AG04450 (cell line): Measurements from ENCODE around the gene ITSN1. TPM values are rescaled to one million over a fixed set of nuclear protein-coding genes. Genes with fewer than 3 reads are reported as not detected.

ENCODE experiments used
- CTCF ChIA-PET: fragments of 300-600, 350-600 bp; formaldehyde crosslinking; extraction: SDS; loops from one replicate; lab custom pipeline; 2022; ENCODE audit warnings: antibody characterized with exemption, inconsistent platforms; lab: Charles Lee
- POLR2A ChIA-PET: fragments of 350-600 bp; formaldehyde crosslinking; extraction: SDS; loops from one replicate; lab custom pipeline; 2021; ENCODE audit warnings: antibody characterized with exemption, inconsistent platforms; lab: Yijun Ruan, JAX
- DNase-seq: peaks from one replicate; pipeline ENCODE4 v3.0.0-alpha.2; 2011; ENCODE audit warnings: low read depth, low spot score
- H3K27ac ChIP-seq: one replicate; pipeline ENCODE4 v1.5.1; 2012; ENCODE audit warnings: low read depth, low read length, control low read depth
- H3K27me3 ChIP-seq: one replicate; pipeline ENCODE4 v1.6.0; 2012; ENCODE audit warnings: low read length; ENCODE audit not compliant: control insufficient read depth, insufficient read depth
- H3K4me3 ChIP-seq: 2 replicates; pipeline ENCODE4 v1.5.1; 2011; ENCODE audit warnings: mild to moderate bottlenecking, low read depth, low read length, control low read depth
- H3K9me3 ChIP-seq: 2 replicates; pipeline ENCODE4 v1.5.1; 2012; ENCODE audit warnings: low read length; ENCODE audit not compliant: control insufficient read depth, insufficient read depth
- CTCF ChIP-seq: IDR thresholded peaks from 2 replicates; pipeline ENCODE4 v1.5.1; 2011; ENCODE audit warnings: low read depth, low read length, control low read depth, inconsistent platforms
- polyA plus RNA-seq: library from polyadenylated mRNA; depleted of rRNA; stranded (reverse); fragments of >200 nt; gene quantifications from 2 replicates; pipeline ENCODE4 v1.2.3, GENCODE V29; 2011

Gene ITSN1
- polyA plus RNA-seq, 1 experiment = 51.5 TPM

- no peak for DNase-seq
- no peak for TF ChIP-seq CTCF
- no peaks in the 10 kb centered on the region for H3K27me3 ChIP-seq
- ChIA-PET CTCF (interaction anchor here (1.4 kb wide), 1 partner anchor 224 kb away, joined by 3 read pairs; no protein-coding TSS in a partner anchor), POLR2A (no interaction called here)
- no peaks in the 10 kb centered on the region for H3K9me3 ChIP-seq
- no peak overlapping the region for H3K4me3 ChIP-seq
- H3K27ac ChIP-seq = no peak overlapping the region
Observed at GRCh38 chr21:33829844-33830243, 187.5 kb downstream of the ITSN1 start.

GRCh38 chr21:33831962-33832659 is 189.8 kb downstream of the ITSN1 start:
- H3K9me3 ChIP-seq = no peaks in the 10 kb centered on the region; the same call in 1 of the 2 replicates
- ChIA-PET CTCF (no interaction called here), POLR2A (no interaction called here)
- TF ChIP-seq CTCF = no peak
- no peak for DNase-seq
- no peaks in the 10 kb centered on the region for H3K27me3 ChIP-seq
- no peak overlapping the region for H3K27ac ChIP-seq
- H3K4me3 ChIP-seq = no peak overlapping the region

- no peak for TF ChIP-seq CTCF
- no peak overlapping the region for H3K4me3 ChIP-seq
- no peak overlapping the region for H3K27ac ChIP-seq
- ChIA-PET POLR2A (no interaction called here), CTCF (no interaction called here)
- no peaks in the 10 kb centered on the region; the same call in 1 of the 2 replicates for H3K9me3 ChIP-seq
- H3K27me3 ChIP-seq = no peaks in the 10 kb centered on the region
- DNase-seq = no peak
Observed at GRCh38 chr21:33834801-33835500, 192.7 kb downstream of the ITSN1 start.

GRCh38 chr21:33835920-33836319 is 193.6 kb downstream of the ITSN1 start:
- no peak overlapping the region for H3K4me3 ChIP-seq
- POLR2A ChIA-PET = interaction anchor here (1.2 kb wide), 1 partner anchor 42 kb away, joined by 4 read pairs; no protein-coding TSS in a partner anchor
- H3K27me3 ChIP-seq = no peaks in the 10 kb centered on the region
- no peak overlapping the region for H3K27ac ChIP-seq
- no peak for DNase-seq
- no peak for TF ChIP-seq CTCF
- CTCF ChIA-PET = no interaction called here
- H3K9me3 ChIP-seq = no peaks in the 10 kb centered on the region; the same call in 1 of the 2 replicates

GRCh38 chr21:33836408-33836807 is 194.1 kb downstream of the ITSN1 start:
- ChIA-PET CTCF (no interaction called here), POLR2A (interaction anchor here (1.2 kb wide), 1 partner anchor 42 kb away, joined by 4 read pairs; no protein-coding TSS in a partner anchor)
- Histone ChIP-seq H3K4me3 (no peak overlapping the region), H3K27ac (no peak overlapping the region), H3K27me3 (no peaks in the 10 kb centered on the region), H3K9me3 (no peaks in the 10 kb centered on the region; the same call in 1 of the 2 replicates)
- DNase-seq = no peak
- TF ChIP-seq CTCF = no peak
